OCI-LY3 (cell line): Measurements from ENCODE around the gene LCN6.

Source experiments
- EZH2phosphoT487 ChIP-seq: fragments of 200-600 bp; shearing (Covaris generic); IDR thresholded peaks from 2 replicates; pipeline ENCODE4 v1.6.1; 2018; ENCODE audit warnings: antibody characterized with exemption, mixed run types, low read depth
- TF ChIP-seq, protein P1 (sequence below): fragments of 200-600, 300-600 bp; sonication (generic); IDR thresholded peaks from 2 replicates; pipeline ENCODE4 v1.5.1; 2014; ENCODE audit warnings: antibody characterized with exemption, low read length, low read depth

DNA sequence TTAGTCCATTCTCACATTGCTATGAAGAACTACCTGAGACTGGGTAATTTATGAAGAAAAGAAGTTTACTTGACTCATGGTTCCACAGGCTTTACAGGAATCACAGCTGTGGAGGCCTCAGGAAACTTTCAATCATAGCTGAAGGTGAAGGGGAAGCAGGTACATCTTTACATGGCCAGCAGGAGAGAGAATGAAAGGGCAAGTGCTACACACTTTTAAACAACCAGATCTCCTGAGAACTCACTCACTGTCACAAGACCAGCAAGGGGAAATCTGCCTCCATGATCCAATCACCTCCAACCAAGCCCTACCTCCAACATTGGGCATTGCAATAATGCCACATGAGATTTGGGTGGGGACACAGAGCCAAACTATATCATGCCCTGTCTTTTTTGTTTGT, 3.5 kb upstream of the LCN6 start:
- TF ChIP-seq, protein P1, sequence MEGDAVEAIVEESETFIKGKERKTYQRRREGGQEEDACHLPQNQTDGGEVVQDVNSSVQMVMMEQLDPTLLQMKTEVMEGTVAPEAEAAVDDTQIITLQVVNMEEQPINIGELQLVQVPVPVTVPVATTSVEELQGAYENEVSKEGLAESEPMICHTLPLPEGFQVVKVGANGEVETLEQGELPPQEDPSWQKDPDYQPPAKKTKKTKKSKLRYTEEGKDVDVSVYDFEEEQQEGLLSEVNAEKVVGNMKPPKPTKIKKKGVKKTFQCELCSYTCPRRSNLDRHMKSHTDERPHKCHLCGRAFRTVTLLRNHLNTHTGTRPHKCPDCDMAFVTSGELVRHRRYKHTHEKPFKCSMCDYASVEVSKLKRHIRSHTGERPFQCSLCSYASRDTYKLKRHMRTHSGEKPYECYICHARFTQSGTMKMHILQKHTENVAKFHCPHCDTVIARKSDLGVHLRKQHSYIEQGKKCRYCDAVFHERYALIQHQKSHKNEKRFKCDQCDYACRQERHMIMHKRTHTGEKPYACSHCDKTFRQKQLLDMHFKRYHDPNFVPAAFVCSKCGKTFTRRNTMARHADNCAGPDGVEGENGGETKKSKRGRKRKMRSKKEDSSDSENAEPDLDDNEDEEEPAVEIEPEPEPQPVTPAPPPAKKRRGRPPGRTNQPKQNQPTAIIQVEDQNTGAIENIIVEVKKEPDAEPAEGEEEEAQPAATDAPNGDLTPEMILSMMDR = no peak
- TF ChIP-seq EZH2phosphoT487 = no peak
